Tongue (tissue), 2 donors: ENCODE measurements around the gene RNF150. TPM values are rescaled to one million over a fixed set of nuclear protein-coding genes. Genes with fewer than 3 reads are reported as not detected.
A peak's percentile ranks its signal among the peaks of the same experiment; 100 is the strongest.

Experiments
- DNase-seq: peaks from one replicate; pipeline ENCODE4 v3.0.0-alpha.2; 2015
- total RNA-seq: library from RNA; depleted of rRNA; stranded (reverse); fragments of >200 nt; gene quantifications from one replicate; pipeline ENCODE4 v1.2.3, GENCODE V29; 2014

Gene RNF150
- total RNA-seq, 1 donor from 2014 or later, result 62.1 TPM

DNA sequence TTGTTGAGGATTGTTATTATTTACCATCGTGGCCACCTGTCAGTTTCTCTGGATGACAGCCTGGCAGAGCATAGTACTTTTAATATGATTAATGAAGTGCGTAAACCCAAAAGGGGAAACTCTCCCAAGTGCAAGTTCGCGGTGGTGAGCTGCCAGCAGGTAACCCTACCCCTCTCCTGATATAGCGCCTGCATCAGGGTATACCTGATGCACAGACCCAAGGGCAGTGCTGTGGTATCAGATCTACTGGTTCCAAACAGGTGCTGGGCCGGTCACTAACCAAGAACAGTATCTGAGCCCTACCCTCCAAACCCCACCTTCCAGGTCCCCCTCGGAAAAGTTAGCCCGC, 1.6 kb downstream of the RNF150 start:
- no peak for DNase-seq

DNA sequence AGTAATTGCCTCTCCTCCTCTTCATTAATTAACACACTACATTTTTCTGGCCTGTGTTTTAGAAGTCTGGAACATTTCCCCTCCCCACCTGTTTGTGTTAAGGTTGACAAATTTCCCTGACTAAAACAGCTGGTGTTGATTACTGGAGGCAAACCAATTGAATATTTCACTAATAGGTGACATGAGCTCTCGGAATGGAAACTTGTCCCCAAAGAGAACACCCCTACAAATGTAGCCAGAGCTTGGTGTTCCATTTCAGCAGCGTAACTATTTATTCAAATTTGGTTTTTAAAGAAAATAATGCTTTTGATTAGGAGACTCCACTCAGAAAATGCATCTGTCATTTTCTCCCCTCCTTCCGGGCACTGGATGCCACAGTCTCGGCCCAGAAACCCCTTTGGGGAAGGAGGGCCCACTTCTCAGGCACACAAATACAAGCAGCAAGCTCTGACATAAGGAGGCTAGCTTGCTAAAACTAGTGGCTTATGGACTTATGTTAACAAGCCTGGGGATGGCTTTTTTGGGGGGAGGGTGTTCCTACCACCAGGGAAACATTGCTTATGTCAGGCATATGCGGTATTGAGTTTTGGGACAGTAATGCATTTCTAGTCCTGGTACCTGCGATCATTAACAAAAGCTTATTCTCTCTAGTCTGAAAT, 2.2 kb downstream of the RNF150 start:
- DNase-seq, result peak; percentile 35

DNA sequence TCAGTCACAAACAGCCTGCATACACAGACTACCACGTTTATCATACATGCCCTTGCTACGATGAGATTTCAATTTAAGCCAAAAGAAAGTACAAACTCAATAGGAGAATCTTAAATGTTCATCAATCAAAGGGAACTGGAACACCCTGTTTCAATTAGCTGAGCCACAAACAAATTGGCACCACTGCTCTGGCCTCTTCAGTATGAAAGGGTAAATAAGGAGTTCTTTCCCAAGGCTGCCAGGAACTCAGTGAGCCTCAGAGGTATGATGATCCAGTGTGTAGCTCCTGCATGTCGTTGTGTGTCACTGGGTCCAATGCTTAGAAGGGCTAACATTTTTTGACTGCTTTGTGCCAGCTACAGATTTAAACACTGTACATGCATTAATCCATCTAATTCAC, 5.4 kb downstream of the RNF150 start:
- no peak for DNase-seq

DNA sequence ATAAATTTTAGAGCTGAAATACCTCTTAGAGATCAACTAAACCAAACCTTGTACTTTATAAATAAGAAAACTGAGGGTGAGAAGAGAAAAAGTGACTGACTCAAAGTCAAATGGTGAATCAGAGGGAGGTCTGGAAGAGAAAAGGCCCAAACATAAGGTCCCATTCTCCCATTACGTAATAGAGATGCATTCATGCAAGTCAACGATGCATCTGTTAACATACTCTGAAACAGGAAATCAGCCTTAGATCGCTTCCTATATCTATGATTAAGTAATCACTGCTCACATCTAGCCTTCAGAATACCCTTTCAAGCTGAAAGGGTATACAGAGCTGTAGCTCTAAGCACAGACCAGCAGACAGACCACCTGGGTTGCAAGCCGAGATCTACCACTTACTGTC, 6.5 kb downstream of the RNF150 start:
- DNase-seq, result no peak

DNA sequence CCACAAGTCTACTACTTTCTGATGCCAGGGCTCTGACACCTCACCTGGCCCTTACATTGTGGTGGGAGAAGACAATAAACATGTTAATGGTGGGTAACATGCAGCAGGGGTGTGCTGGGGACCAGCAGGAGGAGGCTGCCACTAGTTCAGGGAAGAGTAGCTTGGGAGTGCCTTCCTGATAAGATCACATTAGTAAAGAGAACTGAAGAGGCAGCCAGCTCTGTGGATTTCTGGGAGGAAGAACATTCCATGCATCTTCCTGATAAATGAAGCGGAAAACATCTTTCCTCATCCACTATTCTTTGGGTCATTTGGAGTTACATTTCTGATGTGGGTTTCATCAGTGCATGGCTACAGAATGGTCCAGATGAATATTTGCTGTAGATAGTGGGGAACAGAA, 9.0 kb downstream of the RNF150 start:
- no peak for DNase-seq

DNA sequence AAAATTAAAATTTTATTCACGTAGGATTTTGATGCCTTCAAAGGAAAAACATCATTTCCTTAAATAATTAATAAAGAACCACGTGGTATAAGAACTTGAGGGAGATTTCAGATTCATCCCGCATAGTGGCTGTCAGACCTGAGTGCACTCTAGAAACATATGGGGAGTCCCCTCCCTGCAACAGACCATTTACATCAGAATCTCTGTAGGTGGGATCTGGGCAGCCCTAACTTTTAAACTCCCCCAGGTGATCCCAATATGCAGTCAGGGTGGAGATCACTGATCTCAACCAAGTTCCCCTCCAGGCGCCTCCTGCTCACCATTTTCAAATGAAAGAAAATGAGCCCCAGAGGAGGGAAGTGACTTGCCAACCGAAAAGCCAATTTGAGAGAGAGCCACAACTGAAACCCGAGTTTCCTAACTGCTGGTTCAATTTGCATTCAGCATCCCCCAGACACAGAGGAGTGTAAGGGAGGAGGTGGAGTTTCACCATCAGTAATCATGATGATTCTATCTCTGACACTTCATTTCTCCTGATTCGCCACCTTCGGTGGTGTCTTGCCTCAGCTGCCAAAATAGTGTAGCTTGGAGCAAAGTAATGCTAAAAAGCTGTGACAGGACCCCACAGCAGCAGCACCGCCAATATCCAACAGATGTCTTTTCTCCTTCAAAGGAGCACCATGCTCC, 11.4 kb downstream of the RNF150 start:
- no peak for DNase-seq

DNA sequence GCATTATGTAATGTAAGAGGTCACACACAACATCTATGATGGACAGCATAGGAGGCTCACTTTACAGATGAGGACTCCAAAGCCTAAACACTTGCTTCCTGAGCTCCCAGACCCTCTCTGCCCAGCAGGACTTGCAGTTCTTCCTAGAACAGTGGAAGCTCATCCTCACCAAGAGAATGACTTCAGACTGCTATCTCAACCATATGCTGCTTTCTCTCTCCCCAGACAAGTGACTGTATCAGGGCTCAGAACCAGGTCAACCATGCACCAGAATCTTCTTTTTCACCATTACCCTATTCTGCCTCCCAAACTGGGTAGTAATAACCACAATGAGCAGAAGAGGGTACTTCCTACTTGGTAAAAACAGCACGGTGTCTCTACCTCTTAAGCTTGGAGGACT, 12.2 kb downstream of the RNF150 start:
- DNase-seq, result no peak

DNA sequence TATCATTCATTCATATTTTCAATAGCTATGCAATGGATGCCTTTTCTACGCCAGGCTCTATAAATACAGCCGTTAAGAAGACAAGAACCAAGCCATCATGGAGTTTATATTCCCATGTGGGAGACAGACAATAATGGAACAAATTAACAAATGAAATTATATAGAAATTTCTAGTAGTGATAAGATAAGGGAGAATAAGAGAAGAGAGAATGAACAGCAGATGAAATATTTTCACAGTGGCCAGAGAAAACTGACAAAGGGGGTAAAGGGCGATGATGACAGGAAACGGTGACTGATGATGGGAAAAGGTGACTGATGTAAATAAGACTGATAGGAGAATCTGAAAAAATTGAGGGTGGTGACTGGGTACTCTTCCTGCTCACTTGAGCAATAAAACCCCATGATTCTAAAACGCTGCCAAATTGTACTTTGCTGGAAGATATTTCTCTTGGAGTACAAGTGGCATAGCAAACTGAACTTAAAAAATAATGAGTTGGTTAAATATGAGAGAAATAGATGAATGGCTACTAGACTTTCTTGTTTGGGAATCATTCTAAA, 13.2 kb downstream of the RNF150 start:
- DNase-seq, result no peak

DNA sequence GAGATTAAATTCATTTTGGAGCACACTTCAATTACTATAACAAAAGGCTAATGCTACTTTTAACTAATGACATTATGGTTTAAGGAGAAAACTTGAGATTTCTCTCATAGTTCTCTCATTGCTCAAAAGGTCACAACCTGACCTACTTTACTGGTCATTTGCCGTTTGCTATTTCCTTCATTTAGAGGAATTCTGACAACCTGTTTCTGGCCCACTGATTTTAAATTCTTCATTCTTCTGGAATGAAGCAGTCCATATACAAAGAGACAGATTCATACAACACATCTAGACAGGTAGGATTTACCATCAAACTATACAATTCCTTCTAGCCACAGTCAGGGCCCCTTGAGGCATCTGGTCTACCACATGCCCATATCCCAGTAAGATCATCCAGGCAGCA, 14.2 kb downstream of the RNF150 start:
- DNase-seq, result no peak

DNA sequence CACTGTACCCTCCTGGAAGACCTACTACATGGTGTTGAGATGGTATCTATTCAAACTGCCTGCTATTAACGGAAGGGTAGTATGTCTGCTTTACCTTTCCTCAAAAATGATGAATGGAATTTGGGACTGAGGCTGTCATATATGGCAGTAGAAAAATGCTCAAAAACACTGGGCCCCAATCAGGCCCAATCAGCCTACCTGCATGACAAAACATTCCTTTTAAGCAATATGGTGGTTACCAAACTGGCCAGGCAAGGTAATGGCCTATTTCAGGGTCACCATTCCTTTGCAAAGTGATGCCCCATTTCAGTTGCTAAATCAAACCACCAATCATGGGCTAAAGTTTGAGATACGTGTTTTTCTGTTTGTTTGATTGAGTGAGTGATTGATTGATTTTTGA, 14.9 kb downstream of the RNF150 start:
- no peak for DNase-seq

DNA sequence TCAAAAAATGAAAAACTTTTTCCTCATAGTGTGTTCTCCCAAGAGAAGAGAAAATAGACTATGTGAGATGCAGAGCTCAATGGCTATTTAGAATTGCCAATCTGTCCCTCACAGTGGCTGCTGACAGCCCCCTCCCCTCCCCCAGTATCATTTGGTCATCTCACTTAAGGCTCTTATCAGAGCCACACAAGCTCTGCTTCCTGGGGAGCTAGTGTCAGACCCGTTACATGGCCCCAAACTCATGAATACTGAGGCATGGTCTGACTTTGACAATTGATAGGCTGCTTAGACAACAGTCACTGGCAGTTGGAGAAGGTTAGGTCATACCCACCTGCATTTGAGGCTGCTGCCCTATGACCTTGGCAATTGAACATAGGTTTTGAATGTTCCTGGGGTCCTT, 15.3 kb downstream of the RNF150 start:
- no peak for DNase-seq

DNA sequence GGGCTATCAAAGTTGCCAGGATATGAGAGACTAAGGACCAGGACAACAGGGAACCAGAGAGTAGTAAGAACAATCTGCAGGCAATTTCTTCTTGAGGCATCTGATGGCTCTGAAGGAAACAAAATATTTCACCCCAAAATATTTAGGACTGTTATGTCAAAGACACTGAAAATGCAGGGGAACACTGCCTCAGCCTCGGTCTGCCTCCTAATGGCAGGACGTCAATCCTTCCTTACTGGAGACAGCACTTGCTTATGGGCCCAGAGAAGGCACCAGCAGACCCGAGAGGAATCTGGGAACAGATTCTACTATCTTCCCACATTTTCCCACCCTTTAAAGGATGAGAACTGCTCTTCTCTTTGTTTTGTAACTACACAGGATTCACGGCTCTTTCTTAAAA, 23.3 kb downstream of the RNF150 start:
- DNase-seq, result no peak

DNA sequence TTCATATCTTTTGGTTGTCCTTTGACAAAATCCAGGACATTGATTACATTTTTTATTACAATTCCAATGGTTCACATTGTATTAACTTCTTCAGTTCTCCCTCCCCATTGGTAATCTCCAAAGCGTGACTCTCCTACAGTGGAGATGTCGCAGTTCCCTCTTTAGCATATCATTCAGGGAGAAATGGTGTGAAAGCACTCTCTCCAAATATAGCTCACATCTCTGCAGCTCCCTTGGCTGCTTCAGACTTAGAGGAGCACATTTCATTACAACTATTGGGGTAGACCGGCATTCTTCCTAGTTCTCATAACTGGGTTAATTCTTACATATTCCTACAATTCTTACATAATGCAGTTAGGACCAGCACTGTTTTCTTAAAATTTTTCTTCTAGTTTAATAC, 25.3 kb downstream of the RNF150 start:
- no peak for DNase-seq

DNA sequence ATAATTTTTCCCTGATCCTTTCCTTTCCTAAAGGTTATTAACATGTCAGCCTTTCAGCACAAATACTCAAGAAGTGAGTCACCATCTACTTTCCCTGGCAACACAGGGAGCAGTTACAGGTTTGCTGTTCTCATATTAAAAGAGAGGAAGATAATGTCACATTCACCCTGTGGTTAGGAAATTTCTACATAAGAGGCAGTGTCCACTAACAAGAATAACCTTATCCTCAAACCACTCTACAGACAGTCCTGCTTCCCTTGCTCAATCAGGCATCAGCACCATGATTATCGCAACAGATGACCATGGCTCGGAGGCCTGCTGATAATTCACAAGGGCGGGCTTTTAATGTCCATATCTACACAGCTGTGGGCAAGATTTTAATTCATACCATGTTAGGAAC, 30.9 kb downstream of the RNF150 start:
- no peak for DNase-seq

DNA sequence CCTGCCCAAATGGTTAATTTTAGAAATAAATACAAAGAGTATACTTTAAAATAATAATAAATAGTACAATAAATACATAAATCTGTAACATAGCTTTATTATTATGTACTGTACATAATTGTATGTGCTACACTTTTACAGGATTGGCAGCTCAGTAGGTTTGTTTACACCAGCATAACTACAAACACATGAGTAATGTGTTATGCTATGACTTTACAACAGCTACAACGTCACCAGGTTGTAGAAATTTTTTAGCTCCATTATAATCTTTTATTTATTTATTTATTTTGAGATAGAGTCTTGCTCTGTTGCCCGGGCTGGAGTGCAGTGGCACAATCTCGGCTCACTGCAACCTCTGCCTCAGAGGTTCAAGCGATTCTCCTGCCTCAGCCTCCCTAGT, 31.8 kb downstream of the RNF150 start:
- no peak for DNase-seq

DNA sequence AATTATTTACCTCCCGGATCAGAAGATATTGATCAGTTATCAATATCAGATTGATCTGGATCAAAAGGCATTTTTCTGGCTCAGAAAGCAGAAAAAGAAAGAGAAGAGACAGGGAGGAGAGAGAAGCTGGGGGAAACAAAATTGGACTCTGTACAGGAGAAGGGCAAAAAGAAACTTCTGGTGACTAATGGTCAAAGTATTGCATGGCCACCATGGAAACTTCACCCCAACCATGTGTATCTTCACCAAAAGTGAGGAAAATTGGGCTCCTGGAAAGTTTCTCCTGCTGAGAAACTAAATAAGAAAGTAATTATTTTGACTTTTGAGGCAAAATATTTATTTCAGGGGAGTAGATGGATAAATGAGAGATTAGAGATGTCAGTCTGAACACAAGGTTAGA, 33.9 kb downstream of the RNF150 start:
- no peak for DNase-seq

DNA sequence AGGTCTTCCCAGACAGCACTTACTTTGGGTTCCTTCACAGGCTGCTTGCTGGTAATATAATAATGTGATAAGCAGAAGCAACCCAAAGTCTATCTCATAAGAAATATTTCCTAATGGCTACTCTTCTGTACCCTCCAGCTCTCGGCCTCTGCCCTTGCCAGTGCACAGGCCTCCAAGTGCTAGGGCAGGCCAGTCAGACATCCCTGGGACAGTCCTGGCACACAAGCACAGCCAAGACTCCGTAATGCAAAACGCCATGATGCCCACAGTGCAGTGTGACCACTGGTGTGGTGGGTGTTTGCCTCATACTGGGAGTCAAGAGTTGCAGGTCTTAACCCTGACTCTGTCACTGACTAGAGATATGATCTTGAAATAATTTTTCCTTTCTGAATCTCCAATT, 35.1 kb downstream of the RNF150 start:
- no peak for DNase-seq

DNA sequence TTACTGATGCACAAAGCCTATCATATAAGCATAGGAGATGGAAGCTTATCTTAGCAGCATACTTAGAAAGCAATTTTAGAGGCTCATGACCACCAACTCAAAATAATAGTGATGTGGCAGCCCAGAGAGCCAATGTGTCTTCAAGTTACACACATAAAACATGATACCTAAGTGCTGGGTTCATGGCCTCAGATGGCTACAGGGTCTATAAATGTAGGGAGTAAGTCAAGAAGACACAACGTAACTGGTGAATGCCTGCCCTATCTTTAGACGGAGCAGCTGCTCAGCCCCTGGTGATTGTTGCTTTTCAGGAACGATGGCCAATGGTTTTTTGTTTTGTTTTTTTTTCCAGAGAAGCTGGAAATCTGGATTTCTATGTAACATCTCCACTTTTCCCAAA, 42.8 kb downstream of the RNF150 start:
- peak; percentile 42 for DNase-seq

DNA sequence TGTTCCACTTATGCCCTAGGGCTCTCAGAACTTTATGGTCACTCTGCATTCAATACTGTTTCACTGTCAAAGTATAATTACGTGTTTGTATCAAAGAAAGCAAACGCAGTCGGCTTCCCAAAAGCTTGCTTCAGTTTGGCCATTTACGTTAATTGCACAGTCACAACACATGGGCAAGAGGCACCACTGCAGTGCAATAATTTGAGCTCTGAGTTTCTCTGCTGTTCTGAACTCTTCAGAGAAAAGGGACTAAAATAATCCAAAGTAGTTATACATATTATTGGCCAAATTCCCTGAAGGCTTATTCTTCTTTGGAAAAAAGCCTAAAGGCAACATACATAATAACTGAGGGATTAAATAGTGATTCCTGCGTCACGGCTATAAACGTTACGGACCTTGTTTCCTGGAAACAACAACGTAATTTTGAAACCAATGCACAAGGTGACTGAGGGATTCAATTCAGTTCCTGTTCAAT, 51.3 kb downstream of the RNF150 start:
- DNase-seq, result peak; percentile 46

DNA sequence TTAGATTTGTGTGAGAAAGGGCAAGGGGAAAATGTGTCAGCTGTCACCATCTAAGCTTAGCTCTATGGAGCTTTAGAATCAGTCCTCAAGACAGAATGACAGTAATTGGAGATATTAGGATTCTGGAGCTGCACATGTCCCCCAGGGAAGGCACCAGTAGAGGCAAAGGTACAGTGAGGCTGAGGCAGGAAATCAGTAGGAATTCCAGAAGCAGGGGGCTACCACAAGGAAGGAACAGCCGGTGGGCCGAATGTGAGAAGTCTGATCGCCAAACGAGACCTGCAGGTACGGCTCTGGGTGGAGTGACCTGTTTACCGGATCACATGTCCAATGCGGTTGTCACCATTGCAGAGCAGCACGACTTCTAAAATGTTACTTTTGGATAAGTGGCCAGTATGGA, 52.6 kb downstream of the RNF150 start:
- DNase-seq, result no peak

DNA sequence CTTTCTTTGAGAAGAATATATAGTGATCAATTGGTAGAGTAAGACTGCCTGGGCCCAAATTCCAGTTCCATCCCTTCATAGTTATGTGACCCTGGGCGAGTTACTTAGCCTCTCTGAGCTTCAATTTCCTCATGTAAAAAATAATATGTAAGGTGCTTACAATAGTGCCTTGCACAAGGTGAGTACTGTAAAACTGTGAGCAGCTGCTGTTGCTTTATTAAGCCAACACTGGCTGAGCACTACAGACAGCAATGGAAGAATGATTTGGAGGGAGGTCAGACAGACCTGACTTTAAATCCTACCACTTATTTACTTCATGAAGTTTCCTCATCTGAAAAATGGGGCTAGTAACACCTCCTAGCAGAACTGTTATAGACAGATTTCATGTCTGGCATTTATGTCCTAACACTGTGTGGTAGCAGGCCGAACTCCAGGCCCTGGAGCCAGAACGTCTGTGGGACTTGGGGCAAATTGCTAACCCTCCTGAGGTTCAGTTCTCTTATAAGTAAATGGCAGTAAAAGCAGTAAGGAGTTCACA, 53.8 kb downstream of the RNF150 start:
- DNase-seq, result no peak

DNA sequence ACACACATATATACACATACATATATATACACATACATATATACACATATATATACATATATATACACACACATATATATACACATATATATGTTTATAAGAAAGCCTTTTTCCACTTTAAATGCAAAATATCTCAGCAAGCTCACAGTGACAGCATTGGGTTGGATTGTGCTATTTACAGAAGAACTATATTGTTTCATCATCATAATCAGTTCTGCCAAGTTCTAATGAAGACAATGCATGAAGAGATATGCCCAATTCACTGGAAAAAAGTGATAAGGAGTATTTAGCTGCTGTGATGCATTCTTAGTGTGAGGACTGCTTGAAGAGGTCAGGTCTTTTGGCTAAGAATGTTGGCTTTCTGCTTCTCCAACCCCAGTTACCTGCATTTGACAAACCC, 54.4 kb downstream of the RNF150 start:
- peak; percentile 22 for DNase-seq

DNA sequence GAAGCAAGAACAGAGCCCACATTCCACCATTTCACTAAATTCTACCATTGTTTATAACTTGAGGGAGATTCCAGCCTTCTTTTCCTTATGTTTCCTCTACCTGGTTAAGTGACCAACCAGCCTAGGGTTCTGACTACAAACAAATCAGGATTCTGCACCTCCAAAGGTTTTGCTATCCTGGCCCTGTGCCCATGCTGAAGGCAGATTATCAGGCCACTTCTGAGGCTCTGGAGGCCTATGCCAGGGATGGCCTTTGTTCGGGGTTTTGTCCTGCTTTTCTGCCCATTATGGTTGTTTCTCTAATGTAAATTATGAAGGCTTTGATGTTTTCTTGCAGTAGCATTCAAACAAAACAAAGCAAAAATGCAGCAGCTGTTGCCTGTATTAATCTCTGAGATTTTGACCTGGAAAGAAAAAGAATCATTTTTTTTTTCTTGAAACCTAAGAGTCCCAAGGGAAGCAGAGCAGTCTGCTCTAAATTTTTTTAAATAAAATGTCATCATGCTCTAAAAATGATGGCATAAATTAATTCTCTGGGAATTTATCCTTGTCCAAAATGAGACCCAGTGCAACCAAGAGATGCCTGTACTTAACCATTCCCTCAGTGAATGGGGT, 55.6 kb downstream of the RNF150 start:
- peak; percentile 72 for DNase-seq
